Stimulated activated naive CD8-positive, alpha-beta T cell treated with anti-CD3 and anti-CD28 coated beads, Interleukin-15, Interleukin-2, amounts not matched to agents 100 U/mL and 50 U/mL, for 24 hours (primary cell): ENCODE results near the gene DNASE1L1.

ENCODE experiments used
- ATAC-seq: fragments of 150-1000 bp; cut with Tn5 transposase; one replicate; pipeline ENCODE4 v1.10.0; 2021
- DNase-seq: peaks from one replicate; pipeline ENCODE4 v3.0.0; 2021

Gene DNASE1L1, protein sequence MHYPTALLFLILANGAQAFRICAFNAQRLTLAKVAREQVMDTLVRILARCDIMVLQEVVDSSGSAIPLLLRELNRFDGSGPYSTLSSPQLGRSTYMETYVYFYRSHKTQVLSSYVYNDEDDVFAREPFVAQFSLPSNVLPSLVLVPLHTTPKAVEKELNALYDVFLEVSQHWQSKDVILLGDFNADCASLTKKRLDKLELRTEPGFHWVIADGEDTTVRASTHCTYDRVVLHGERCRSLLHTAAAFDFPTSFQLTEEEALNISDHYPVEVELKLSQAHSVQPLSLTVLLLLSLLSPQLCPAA

DNA sequence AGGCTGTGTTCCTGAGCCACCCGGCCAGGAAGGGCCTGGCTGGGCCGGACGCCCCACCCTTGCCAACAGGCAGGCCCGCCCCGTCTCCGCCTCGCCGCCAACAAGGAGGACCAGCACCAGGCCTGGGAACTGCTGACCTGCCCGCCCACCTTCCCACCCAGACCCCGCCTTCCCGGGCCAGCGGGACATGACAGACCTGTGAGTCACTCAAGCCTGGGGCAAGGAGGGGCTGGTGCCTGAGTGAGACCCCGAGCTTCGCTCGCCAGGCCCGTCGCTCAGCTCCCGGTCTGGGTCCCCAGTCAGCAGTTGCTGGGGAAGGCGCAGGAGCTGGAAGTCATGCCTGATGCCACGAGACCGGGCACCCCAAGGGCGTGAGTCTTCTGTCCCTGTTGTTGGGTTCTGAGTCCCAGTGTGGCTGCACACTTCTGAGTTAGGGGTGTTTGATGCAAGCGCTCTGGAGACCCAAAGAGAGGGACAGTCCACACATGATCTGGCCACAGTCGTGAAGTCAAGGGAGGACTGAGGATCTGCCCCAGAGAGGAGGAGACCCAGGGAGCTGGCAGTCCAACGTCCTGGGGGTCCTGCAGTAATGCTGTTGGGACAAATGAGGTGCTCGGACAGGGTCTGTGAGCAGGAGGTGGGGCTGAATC, at the start of gene DNASE1L1:
Gene DNASE1L1, minus strand, starts transcription at position 33 of the 650 bp plus-strand sequence. CDS start 3,686 bp downstream, outside the sequence.
- peak; percentile 20 for ATAC-seq
- DNase-seq: peak; percentile 57

DNA sequence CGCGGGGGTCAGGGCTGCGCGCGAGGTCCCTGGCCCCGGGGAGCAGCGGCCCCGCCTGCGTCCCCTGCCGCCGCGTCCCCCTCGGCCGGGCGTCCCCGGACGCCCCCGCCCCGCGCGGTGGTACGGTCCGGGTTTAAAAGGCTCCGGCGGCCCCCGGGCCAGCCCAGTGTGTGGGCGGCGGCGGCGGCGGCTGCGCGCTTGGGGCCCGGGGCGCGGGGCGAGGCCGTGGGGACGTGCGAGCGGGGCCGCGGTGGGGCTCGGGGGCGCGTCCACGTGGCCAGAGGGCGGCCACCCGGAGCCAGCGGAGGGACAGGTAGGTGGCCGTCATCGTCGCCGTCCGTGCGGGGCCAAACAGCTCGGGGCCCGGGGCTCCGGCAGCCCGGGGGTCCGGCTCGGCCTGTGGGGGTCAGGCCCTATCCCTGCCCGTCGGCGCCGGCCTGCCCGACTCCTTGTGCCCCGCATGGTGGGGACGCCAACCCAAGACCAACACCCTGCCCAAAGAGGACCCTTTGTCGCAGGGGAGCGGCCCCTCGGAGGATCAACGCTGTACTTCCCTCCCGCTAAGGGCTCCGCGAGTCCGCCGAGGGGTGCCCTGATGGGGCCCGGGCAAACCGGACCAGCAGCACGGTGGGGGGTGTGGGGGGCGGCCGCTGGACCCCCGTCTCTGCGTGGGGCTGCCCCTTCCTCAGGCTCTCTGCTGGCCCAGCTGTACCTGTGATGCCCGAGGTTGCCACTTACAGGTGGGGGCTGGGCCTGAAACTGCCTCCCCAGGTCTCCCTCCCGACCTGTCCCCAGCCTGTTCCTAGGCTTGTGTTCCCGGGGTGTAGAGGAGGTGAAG, 49.3 kb upstream of the DNASE1L1 start, which contains the start of gene PLXNA3:
Gene PLXNA3, plus strand, starts transcription at position 166 of the 838 bp plus-strand sequence. CDS start 1,903 bp downstream, outside the sequence.
- peak; percentile 74 for DNase-seq
- ATAC-seq: peak; percentile 66

DNA sequence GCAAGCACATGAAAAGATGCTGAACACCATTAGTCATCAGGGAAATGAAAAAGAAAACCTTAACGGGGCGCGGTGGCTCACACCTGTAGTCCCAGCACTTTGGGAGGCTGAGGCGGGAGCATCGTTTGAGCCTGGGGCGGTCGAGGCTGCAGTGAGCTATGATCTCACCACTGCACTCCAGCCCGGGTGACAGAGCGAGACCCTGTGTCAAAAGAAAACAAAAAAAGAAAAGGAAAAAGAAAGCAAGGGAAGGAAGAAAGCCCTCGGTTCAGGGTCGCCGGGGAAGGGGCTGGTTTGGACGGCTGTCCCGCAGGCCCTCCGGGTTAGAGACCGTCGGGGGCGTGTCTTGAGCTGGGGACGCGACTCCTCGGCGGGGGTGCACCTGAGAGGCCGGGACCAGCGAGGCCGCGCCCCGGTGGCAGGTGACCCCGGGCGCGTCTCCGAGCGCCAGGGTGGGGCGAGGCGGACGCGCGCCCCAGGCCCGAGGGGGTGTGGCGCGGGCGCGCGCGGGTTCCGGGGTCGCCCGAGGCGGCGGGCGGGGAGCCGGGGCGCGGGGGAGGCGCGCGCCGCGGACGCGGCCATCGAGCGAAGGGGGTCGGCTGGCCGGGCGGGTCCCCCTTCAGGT, 48.5 kb upstream of the DNASE1L1 start:
- peak; percentile 56 for ATAC-seq
- DNase-seq: peak; percentile 57

DNA sequence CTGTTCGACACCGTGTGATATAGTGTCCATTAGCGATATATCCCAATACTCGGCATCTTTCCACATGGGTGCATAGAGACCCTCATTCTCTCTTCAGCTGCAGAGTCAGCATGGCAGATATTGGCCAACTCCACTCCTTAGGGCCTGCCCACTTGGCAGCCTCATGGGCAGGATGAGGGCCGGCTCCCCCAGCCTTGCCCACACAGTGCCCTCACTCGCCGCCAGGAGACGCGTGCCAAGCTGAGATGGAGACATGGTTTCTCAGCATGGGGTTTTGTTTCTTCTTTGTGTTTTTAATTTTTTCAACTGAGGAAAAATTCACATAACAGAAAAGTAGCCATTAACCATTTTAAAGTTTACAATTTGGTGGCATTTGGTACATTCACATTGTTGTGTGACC, 43.8 kb upstream of the DNASE1L1 start:
- ATAC-seq (no peak), DNase-seq (no peak)

DNA sequence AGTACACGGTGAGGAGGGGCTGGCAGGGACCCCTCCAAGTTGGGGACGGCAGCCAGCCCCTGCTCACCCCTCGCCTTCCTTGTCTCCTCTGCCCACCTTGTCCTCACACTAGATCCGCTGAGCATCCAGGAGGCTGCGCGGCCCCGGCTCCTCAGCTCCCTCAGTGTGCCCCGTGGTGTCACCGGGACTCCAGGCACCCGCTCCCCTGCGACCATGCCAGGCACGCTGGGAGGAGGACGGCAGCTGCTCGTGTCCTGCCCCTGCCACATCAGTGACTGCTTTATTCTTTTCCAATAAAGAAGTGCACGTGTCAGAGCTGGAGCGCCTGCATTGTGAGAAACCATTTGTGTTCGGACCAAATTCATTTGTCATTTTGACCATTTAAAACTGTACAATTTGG, 41.3 kb upstream of the DNASE1L1 start:
- ATAC-seq (no peak), DNase-seq (no peak)

DNA sequence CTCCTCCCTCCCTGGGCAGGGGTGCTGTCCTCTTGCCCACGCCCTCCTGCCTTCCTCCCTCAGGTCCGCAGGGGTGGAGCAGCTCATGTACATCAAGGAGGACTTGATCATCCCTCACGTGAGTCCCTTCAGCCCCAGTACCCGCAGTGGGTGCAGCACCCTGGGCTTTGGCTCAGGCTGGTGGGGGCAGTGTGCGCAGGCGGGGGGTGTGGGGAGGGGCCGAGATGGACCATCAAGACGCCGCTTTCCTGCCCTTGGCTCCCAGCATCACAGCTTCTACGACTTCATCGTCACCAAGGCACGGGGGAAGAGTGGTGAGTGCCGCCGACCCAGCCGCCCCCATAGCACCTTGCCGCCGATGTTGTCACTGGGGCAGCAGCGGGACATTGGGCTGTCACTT, 40.6 kb upstream of the DNASE1L1 start:
- ATAC-seq: peak; percentile 28
- DNase-seq: no peak

DNA sequence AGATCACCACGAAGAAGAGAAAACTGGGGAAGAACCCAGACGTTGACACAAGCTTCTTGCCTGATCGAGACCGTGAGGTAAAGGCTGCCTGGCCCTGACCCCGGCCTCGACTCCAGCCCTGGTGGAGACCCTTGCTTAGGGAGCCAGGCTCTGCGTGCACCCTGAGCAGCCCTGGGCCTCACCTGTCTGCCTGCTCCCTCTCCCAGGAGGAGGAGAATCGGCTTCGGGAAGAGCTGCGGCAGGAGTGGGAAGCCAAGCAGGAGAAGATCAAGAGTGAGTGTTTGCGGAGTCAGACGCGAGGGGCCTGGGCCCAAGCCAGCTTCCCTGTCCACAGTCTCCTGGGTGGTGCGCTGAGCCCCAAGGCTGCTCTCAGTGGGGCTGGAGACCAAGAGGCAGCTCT, 39.4 kb upstream of the DNASE1L1 start:
- ATAC-seq (no peak), DNase-seq (no peak)

DNA sequence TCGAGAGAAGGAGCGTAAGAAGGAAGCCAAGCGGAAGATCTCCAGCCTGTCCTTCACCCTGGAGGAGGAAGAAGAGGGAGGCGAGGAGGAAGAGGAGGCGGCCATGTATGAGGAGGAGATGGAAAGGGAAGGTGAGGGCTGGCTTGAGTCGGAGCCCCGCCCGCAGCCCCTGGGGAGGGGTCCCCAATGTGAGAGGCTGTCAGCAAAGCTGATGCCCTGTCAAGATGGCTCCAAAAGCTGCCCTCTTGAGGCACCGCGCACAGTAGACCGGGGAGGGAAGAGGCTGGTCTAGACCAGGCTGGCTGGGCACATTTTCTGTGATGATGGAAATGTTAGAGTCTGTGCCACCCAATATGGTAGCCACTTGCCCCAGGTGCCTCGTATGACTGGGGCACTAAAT, 37.4 kb upstream of the DNASE1L1 start:
- DNase-seq (no peak), ATAC-seq (no peak)

DNA sequence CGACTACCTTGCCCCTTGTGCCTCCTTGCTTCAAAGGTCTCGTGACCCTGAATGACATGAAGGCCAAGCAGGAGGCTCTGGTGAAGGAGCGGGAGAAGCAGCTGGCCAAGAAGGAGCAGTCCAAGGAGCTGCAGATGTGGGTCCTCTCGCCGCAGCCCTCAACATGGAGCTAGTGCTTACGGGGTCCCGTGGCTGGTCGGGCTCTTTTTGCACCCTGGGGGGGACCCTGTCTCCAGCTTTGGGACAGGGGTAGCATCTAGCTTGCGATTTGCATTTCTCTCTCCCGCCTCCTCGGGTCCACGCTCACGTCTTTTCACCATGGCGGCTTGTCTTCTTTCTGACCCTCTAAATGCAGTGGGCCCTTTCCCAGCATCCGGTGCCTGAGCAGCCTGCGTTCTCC, 36.7 kb upstream of the DNASE1L1 start:
- DNase-seq: no peak
- no peak for ATAC-seq

DNA sequence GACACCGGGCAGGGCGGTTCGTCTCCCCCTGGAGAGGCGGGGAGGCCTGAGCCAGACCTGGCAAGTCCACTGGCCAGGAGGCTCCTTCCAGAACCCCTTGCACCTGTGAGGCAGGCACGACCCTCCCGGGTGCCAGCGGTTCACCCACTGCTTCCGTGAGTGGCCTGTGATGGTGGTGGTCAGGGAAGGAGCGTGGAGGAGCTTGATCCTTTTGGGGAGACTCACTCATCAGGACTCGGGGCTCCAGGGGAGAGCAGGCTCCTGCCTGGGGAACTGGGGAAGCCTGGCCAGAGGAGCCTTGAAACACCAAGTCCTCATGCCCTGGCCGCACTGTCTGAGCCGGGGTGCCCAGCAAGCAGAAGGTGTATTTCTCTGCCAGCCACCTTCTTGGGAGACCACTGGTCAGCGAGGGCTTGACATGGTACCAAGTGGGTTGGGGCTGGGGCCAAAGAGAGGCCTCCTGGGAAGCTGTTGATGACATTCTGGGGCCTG, 35.7 kb upstream of the DNASE1L1 start:
- DNase-seq (no peak), ATAC-seq (no peak)

DNA sequence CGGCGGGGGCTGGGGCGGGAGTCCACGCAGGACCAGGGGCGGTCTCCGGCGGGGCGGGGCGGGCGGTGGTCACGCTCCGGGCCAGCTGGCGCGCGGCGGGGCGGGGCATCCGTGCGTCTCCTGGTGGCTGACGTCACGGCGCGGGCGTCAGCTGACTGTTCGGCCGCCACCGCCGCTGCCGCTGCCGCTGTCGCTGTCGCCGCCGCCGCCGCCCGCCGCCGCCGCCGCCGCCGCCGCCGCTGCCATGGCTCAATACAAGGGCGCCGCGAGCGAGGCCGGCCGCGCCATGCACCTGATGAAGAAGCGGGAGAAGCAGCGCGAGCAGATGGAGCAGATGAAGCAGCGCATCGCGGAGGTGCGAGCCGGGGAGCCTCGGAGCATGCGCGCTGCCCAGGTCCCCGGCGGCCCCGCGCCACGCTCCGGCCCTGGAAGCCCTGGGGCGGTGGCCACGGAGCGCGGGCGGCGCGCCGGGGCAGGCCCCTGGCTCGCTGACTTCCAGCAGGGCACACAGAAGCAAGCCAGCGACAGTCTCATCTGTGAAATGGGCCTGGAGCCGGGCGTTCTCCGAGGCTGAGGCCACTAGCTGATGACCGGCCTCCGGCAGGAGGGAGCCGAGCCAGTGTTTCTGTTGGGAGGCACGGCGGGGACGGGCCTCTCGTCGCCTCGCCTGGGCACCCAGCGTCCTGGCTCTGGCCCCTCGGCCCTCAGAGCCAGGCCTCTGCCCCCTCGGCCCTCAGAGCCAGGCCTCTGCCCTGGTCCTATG, 35.1 kb upstream of the DNASE1L1 start, which contains the start of gene FAM50A:
Gene FAM50A, plus strand, starts transcription at position 150 of the 763 bp plus-strand sequence. Its CDS starts 95 bp downstream, at position 245.
- ATAC-seq (peak; percentile 80), DNase-seq (peak; percentile 81)

DNA sequence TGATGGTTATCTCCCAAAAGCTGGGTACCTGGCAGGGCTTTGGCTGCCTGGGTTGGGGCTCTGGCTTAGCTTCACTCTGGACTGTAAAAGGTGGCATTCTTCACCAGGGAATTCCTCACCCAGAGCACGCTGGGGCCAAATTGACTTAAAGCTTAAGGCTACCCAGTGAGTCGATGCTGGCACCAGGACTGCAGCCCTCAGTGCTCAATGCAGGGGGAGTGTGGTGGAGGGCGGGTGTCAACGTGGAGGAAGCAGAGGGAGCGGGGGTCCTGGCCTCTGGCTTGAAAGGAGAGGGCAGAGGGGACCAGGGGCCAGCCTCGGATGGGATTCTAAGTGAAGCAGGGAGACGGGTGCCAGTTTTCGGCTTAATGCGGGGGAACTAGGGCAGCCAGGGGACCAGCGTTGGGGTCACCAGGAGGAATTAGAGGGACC, 34.4 kb upstream of the DNASE1L1 start:
- ATAC-seq: no peak

DNA sequence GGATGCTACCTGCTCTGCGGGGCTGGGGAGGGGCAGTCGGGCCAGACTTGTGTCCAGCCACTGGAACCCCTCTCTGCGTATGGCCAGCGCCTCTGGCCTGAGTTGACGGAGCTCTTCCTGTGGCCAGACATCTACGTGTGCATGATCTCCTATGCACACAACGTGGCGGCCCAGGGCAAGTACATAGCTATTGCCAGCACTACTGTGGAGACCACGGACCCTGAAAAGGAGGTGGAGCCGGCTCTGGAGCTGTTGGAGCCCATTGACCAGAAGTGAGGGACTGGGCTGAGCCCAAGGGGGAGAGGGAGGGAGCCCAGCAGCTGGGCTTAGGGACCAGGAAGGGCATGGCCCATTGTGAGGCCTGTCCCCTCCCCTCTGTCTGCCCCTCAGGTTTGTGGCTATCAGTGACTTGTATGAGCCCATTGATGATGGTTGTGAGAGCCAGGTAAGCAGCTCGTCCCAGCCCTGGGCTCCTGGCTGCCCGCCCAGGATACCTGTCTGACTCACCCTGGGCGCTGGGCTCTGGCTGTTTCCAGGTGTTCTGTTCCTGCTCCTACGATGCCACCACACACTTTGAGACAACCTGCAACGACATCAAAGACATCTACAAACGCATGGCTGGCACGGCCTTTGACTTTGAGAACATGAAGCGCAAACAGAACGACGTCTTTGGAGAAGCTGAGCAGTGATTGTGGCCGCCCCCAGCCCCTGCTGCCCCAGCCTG, 33.1 kb upstream of the DNASE1L1 start:
- DNase-seq: no peak
- no peak for ATAC-seq

More for the DNA sequence above, 34.4 kb upstream of the DNASE1L1 start:
- DNase-seq: no peak

DNA sequence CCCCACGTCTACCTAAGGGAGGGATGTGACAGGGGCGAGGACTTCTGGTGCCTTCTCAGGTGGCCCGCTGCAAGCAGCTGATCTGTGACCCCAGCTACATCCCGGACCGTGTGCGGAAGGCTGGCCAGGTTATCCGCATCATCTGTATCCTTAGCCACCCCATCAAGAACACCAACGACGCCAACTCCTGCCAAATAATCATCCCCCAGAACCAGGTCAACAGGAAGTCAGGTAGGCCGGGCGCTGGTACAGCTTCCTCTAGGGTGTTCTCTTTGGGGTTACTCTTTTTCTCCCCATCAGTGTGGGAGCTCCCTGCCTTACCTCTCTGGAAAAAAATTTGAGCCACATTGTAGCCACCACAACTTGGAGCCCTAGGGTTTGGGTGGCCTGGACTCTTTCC, 32.5 kb upstream of the DNASE1L1 start:
- DNase-seq: no peak
- no peak for ATAC-seq

DNA sequence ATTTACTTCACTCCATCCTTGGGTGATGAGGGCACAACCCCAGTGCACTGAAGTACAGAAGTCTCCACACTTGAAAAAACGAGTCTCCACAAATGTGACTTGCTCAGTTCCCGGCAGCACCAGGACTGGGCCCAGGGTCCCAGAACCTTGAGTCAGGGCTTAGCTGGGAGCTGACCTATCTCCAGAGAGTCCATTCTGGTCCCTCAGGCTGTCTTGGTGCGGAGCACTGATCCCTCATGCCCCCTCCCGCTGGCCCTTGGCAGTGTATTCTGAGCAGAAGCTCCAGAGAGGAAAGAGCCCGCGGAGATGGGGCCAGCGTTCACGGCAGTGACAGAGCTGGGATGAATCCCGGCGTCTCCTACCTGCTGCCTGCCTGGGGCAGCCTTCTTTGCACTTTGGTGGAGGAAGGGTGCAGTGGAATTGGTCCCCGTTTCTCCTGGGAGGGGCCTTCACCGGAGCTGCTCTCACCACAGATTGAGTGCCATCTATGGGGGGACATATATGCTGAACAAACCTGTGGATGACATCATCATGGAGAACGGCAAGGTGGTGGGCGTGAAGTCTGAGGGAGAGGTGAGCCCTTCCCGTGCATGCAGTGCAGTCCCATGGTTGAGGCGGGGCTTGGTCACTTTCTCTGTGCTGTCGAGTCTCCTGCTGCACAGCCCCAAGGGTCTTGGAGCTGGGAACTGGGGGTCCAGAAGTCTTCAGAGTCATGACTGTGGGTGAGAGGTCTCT, 31.7 kb upstream of the DNASE1L1 start:
- ATAC-seq: no peak
- no peak for DNase-seq

DNA sequence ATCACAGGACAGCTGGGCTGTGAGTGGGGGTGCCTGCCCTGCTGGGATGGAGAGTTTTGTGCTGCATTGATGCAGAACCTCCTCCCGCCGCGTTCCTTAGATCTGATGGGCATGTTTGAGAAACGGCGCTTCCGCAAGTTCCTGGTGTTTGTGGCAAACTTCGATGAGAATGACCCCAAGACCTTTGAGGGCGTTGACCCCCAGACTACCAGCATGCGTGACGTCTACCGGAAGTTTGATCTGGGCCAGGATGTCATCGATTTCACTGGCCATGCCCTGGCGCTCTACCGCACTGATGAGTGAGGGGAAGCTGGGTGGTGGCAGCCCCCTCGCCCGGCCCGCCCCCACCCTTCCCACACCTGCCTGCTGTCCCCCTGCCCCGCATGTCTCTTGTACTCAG, 30.8 kb upstream of the DNASE1L1 start:
- ATAC-seq (no peak), DNase-seq (no peak)

DNA sequence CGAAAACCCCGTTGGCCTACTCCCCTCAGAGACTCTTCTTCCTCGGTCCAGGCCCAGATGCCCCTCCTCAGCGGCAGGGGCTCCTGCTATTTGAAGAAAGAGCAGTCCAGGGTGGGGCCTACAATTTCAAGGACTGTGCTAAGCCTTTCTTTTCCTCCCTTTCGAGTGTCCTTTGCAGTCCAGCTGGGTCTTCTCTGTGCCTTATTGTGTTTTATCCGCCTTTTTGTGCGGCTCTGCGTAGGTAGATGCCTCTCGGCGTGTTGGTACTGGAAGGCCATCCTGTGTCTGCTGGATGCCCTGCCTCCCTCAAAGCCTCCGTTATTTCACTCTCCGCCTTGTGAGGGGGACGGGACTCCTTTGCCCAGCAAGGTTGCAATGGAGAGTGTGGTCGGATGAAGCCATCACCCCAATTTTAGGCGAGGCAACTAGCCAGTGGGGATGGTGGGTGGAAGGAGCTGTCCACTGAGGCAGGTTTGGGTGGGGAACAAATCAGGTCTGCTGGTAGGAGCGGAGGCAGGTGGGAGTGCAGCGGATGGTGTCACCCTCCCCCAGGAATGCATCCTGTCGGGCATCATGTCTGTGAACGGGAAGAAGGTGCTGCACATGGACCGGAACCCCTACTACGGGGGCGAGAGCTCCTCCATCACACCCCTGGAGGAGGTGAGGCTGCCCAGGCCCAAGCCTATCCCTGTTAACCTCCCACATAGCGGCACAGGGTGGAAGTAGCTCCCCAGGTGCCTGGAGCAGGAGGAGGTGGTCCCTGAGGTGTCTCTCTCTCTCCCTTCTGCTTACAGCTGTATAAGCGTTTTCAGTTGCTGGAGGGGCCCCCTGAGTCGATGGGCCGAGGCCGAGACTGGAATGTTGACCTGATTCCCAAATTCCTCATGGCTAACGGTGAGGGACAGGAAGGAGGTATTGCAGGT, 29.2 kb upstream of the DNASE1L1 start:
- ATAC-seq: no peak
- DNase-seq: no peak

DNA sequence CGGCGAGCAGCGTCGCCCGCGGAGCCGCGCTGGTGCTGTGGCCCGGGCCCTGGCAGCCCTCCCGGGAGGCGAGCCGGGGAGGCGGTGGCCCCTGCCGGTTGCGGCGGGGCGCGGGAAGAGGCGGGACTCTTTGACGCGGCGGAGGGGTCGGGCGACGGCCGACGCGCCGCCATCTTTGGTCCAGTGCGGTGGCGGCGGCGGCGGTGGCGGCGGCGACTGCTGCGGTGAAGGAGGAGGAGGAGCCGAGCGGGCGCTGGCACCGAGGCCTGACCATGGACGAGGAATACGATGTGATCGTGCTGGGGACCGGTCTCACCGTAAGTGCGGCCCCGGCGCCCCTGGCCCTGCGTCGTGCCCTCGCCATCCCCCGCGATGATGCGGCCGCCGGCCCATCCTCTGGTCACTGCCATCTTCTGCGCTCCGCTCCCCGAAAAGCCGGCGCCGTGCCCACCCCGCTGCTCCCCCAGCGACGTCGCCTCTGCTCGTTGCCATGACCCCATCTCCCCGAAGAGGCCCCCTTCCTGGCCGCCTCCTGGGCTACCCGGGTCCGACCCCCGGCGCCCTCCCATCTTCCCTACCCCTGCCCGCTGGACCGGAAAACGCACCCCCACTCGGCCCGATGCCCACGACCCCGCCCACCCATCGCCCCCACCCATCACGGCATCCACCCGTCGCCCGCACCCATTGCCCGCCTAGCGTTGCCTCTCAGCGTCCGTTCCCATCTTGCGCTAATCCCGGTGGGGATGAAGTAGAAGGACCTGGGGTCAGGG, 28.1 kb upstream of the DNASE1L1 start, which contains the start of gene GDI1:
Gene GDI1, plus strand, starts transcription at position 172 of the 770 bp plus-strand sequence. Its CDS starts 101 bp downstream, at position 273.
- peak; percentile 39 for ATAC-seq
- DNase-seq: peak; percentile 64
